ENCODE results near the gene PDYN. TPM values are rescaled to one million over a fixed set of nuclear protein-coding genes. Genes with fewer than 3 reads are reported as not detected.

PDYN gene
- polyA plus RNA-seq, 3 donors, result not detected

GRCh38 chr20:1937316-1937976, 56.4 kb downstream of the PDYN start:
- intact Hi-C loops (cut with micrococcal nuclease), result no loop called here
- no peaks in the 10 kb centered on the region for H3K9me3 Mint-ChIP-seq

More at GRCh38 chr20:1937316-1937976, 56.4 kb downstream of the PDYN start:
- no peak for TF ChIP-seq CTCF (IDR thresholded peaks at IDR 0.05)
- Histone ChIP-seq H3K9ac (ENCODE audit: insufficient read depth, low read length, poor library complexity, severe bottlenecking) (no peak overlapping the region), H3K27me3 (ENCODE audit: control insufficient read depth in 2 of 2, insufficient read depth in 2 of 2, low read length in 2 of 2) (no peaks in the 10 kb centered on the region), H3K4me1 (ENCODE audit: control insufficient read depth in 1 of 2, insufficient read depth in 2 of 2, low read length in 2 of 2) (peaks cover 53 to 72% of the 10 kb centered on the region in 2 donors), H3K4me2 (replicated peaks; ENCODE audit: extremely low read depth, low read length, poor library complexity, severe bottlenecking) (no peak overlapping the region), H3K79me2 (ENCODE audit: insufficient read depth, low read length) (peaks cover 8% of the 10 kb centered on the region), H3K4me3 (replicated peaks in 1 of 3; ENCODE audit: low read depth in 2 of 3, low read length in 3 of 3) (no peak overlapping the region), H2AFZ (ENCODE audit: insufficient read depth, low read depth, low read length, poor library complexity, severe bottlenecking) (no peak overlapping the region), H4K20me1 (ENCODE audit: insufficient read depth, low read length) (peaks cover 55% of the 10 kb centered on the region), H3K9me3 (replicated peaks in 1 of 2; ENCODE audit: control insufficient read depth in 1 of 2, insufficient read depth in 1 of 2, low read length in 2 of 2) (no peaks in the 10 kb centered on the region), H3K27ac (ENCODE audit: low read depth in 1 of 2, low read length in 2 of 2) (peak overlapping the region in 1 of 2 donors; percentile 59), H3K36me3 (replicated peaks in 1 of 2; ENCODE audit: control insufficient read depth in 1 of 2, insufficient read depth in 2 of 2, low read length in 2 of 2) (peaks cover 49 to 67% of the 10 kb centered on the region in 2 donors)
- Mint-ChIP-seq H3K4me1 (peaks cover 89% of the 10 kb centered on the region), H3K4me3 (no peak overlapping the region), H3K36me3 (peaks cover 69 to 77% of the 10 kb centered on the region in 2 donors), H3K27me3 (ENCODE audit: low read depth in 3 of 3) (peaks cover 1 to 4% (median 1%) of the 10 kb centered on the region in 3 donors), H3K27ac (peak overlapping the region in 5 of 7 donors; percentile 50 to 89 (median 65))
- no peak for DNase-seq
- 85% methylated on average over 21 of the region's 25 CpGs for WGBS (ENCODE audit: insufficient coverage)
